Measurements from ENCODE around the gene OR6S1.
A peak's percentile ranks its signal among the peaks of the same experiment; 100 is the strongest.
"Not testable (repeated sequence)": the region's sequence is repeated elsewhere in the genome, so short reads cannot be mapped to it uniquely, and the experiment has no call there.

The OR6S1 gene

GRCh38 chr14:20668969-20669368 is 27.5 kb upstream of the OR6S1 start:
- no peak for DNase-seq

GRCh38 chr14:20667957-20668356 is 26.5 kb upstream of the OR6S1 start:
- DNase-seq, result no peak

- not testable (repeated sequence) for DNase-seq
These were observed 25.0 kb upstream of the OR6S1 start for GRCh38 chr14:20666400-20666961.

- DNase-seq, result peak; percentile 67
These were observed 21.7 kb upstream of the OR6S1 start for GRCh38 chr14:20662968-20663732.

GRCh38 chr14:20661197-20661596 is 19.7 kb upstream of the OR6S1 start:
- DNase-seq, result no peak

- DNase-seq, result no peak
These were observed 18.4 kb upstream of the OR6S1 start for GRCh38 chr14:20659813-20660395.

GRCh38 chr14:20659336-20659735 is 17.8 kb upstream of the OR6S1 start:
- no peak for DNase-seq

GRCh38 chr14:20658246-20658645 is 16.8 kb upstream of the OR6S1 start:
- no peak for DNase-seq

GRCh38 chr14:20657216-20658211 is 16.0 kb upstream of the OR6S1 start:
- peak; percentile 9 for DNase-seq

- DNase-seq, result no peak
These were observed 14.8 kb upstream of the OR6S1 start for GRCh38 chr14:20656274-20656673.

GRCh38 chr14:20655851-20656250 is 14.4 kb upstream of the OR6S1 start:
- no peak for DNase-seq

- no peak for DNase-seq
These were observed 11.8 kb upstream of the OR6S1 start for GRCh38 chr14:20652996-20653975.

- DNase-seq, result no peak
These were observed 4.0 kb upstream of the OR6S1 start for GRCh38 chr14:20645481-20645880.

GRCh38 chr14:20644520-20644919 is 3.0 kb upstream of the OR6S1 start:
- no peak for DNase-seq

- not testable (repeated sequence) for DNase-seq
These were observed 1.3 kb upstream of the OR6S1 start for GRCh38 chr14:20642755-20643154.

GRCh38 chr14:20642182-20642581 is 691 bp upstream of the OR6S1 start:
- DNase-seq, result no peak

- no peak for DNase-seq
These were observed 8.4 kb downstream of the OR6S1 start for GRCh38 chr14:20632831-20633691.

GRCh38 chr14:20632448-20632830 is 9.1 kb downstream of the OR6S1 start:
- DNase-seq, result no peak

GRCh38 chr14:20631880-20632389 is 9.6 kb downstream of the OR6S1 start:
- no peak for DNase-seq

GRCh38 chr14:20631023-20631879 is 10.2 kb downstream of the OR6S1 start:
- no peak for DNase-seq
